ENCODE data around the gene ANKRD44.

DNA sequence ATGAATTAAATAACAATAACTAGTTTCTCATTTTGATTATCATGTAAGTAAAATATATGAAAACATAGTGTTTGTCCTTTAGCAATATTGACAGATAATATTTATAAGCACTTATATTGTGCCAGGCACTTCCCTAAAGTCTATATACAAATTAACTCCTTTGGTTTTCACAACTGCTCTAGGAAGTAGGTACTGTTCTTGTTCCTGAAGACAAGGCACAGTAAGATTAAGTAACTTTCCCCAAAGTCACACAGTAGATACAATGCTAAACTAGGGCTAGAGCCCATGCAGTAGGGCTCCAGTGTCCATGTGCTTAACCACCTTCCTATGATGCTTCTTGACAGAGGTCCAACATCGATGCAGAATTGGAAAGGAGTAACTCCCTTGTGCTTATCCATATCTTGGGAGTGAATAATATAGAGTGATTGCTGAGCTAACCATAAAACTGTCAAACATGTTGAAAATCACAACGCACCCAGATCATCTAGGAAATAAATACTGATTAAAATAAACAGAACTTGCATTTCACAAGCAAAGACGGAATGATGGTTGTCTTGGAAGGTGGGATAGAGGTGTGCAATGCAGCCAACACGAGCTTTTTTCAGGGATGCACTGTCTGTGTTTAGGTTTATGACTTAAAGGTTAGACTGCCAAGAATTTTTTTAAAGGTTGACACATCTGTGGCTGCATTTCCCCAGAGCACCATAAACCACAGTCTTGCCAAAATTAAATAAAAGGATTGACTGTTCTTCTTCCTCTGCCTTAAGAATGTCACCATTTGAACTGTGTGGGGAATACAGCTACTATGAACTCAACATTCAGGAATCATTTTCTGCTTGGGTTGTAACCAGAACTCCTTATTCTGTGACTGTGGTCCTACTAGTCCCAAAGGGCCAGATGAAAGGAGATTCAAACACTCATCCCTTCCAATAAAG lies 80.8 kb downstream of the ANKRD44 start:
- TF ChIP-seq, protein P1, sequence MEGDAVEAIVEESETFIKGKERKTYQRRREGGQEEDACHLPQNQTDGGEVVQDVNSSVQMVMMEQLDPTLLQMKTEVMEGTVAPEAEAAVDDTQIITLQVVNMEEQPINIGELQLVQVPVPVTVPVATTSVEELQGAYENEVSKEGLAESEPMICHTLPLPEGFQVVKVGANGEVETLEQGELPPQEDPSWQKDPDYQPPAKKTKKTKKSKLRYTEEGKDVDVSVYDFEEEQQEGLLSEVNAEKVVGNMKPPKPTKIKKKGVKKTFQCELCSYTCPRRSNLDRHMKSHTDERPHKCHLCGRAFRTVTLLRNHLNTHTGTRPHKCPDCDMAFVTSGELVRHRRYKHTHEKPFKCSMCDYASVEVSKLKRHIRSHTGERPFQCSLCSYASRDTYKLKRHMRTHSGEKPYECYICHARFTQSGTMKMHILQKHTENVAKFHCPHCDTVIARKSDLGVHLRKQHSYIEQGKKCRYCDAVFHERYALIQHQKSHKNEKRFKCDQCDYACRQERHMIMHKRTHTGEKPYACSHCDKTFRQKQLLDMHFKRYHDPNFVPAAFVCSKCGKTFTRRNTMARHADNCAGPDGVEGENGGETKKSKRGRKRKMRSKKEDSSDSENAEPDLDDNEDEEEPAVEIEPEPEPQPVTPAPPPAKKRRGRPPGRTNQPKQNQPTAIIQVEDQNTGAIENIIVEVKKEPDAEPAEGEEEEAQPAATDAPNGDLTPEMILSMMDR (IDR thresholded peaks at IDR 0.05) = no peak
- no peak for TF ChIP-seq ZFX (IDR thresholded peaks at IDR 0.05; ENCODE audit: borderline replicate concordance)

Measured in 22Rv1 (cell line).